ENCODE measurements around the gene DSTYK.
"Not testable (repeated sequence)": the region's sequence is repeated elsewhere in the genome, so short reads cannot be mapped to it uniquely, and the experiment has no call there.

- TF ChIP-seq, protein P1, sequence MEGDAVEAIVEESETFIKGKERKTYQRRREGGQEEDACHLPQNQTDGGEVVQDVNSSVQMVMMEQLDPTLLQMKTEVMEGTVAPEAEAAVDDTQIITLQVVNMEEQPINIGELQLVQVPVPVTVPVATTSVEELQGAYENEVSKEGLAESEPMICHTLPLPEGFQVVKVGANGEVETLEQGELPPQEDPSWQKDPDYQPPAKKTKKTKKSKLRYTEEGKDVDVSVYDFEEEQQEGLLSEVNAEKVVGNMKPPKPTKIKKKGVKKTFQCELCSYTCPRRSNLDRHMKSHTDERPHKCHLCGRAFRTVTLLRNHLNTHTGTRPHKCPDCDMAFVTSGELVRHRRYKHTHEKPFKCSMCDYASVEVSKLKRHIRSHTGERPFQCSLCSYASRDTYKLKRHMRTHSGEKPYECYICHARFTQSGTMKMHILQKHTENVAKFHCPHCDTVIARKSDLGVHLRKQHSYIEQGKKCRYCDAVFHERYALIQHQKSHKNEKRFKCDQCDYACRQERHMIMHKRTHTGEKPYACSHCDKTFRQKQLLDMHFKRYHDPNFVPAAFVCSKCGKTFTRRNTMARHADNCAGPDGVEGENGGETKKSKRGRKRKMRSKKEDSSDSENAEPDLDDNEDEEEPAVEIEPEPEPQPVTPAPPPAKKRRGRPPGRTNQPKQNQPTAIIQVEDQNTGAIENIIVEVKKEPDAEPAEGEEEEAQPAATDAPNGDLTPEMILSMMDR (IDR thresholded peaks at IDR 0.05): not testable (repeated sequence)
- not testable (repeated sequence) for TF ChIP-seq POLR2A (IDR thresholded peaks at IDR 0.05)
Observed at GRCh38 chr1:205233986-205234385, 22.5 kb upstream of the DSTYK start.

Measured in uterus (tissue), 2 donors.